ENCODE results near the gene DRD5. TPM values are rescaled to one million over a fixed set of nuclear protein-coding genes. Genes with fewer than 3 reads are reported as not detected.
"Not testable (repeated sequence)": the region's sequence is repeated elsewhere in the genome, so short reads cannot be mapped to it uniquely, and the experiment has no call there.

Gene DRD5
- polyA plus RNA-seq, 1 of the 3 experiments (the other 2 are of a cell fraction) = not detected

DNA sequence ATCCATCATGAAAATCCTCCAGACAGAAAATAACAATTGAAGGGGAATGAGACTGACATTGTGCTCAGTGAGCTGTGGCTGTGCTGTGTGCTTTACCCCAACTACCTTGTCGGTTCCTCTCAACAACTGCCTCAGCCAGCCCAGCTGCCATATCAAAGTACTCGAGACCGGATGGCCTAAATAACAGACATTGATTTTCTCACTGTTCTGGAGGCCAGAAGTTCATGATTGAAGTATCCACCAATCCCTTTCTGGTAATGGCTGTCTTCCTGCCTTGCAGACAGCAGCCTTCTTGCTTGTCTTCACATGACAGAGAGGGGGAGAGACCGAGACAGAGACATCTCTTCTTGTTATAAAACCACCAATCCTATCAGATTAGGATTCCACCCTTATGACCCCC, 37.6 kb upstream of the DRD5 start:
- H3K9ac ChIP-seq; H3K79me2 ChIP-seq (ENCODE audit: insufficient read depth); H3K36me3 ChIP-seq (replicated peaks in 1 of 2; ENCODE audit: control insufficient read depth in 1 of 2, insufficient read depth in 2 of 2, low read length in 1 of 2); H3K9me3 ChIP-seq; H3K9me2 ChIP-seq; DNase-seq; H3K4me1 ChIP-seq (ENCODE audit: control insufficient read depth in 1 of 2, insufficient read depth in 2 of 2, low read depth in 1 of 2, low read length in 1 of 2); H4K20me1 ChIP-seq (ENCODE audit: insufficient read depth); H3K4me3 ChIP-seq (ENCODE audit: low read depth in 2 of 2, low read length in 1 of 2); CTCF ChIA-PET; H3F3A ChIP-seq (replicated peaks; ENCODE audit: insufficient read depth); H3K27ac ChIP-seq (ENCODE audit: low read depth in 2 of 2, low read length in 1 of 2); H3K4me2 ChIP-seq; H2AFZ ChIP-seq (ENCODE audit: low read depth); POLR2A ChIA-PET; H3K27me3 ChIP-seq (ENCODE audit: insufficient read depth): not testable (repeated sequence)
- 23% methylated on average over 4 of the region's 4 CpGs for WGBS (ENCODE audit: low lambda C conversion rate)

DNA sequence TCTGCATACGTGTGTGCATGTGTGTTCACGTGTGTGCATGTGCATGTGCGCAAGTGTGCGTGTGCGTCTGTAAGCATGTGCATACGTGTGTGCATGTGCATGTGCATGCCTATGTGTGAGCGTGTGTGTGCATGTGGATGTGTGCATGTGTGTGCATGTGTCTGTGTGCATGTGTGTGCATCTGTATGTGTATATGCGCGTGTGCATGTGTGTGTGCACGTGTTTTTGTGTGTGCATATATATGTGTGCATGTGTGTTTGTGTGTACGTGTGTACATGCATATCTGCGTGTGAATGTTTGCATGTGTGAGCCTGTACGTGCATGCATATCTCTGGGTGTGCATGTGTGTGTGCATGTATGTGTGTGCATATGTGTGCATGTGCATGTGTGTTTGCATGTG, 35.7 kb upstream of the DRD5 start:
- H2AFZ ChIP-seq (ENCODE audit: low read depth) = no peak overlapping the region
- peaks cover 4% of the 10 kb centered on the region for H3F3A ChIP-seq (replicated peaks; ENCODE audit: insufficient read depth)
- POLR2A ChIA-PET = no interaction called here
- H4K20me1 ChIP-seq (ENCODE audit: insufficient read depth) = no peaks in the 10 kb centered on the region
- no peak for DNase-seq
- no peaks in the 10 kb centered on the region for H3K79me2 ChIP-seq (ENCODE audit: insufficient read depth)
- no peaks in the 10 kb centered on the region for H3K9me3 ChIP-seq
- CTCF ChIA-PET = no interaction called here
- H3K27me3 ChIP-seq (ENCODE audit: insufficient read depth) = no peaks in the 10 kb centered on the region
- no peak overlapping the region for H3K4me3 ChIP-seq (ENCODE audit: low read depth in 2 of 2, low read length in 1 of 2)
- no peaks in the 10 kb centered on the region for H3K9me2 ChIP-seq
- H3K4me2 ChIP-seq = no peak overlapping the region
- H3K4me1 ChIP-seq (ENCODE audit: control insufficient read depth in 1 of 2, insufficient read depth in 2 of 2, low read depth in 1 of 2, low read length in 1 of 2) = no peaks in the 10 kb centered on the region
- no peaks in the 10 kb centered on the region for H3K36me3 ChIP-seq (replicated peaks in 1 of 2; ENCODE audit: control insufficient read depth in 1 of 2, insufficient read depth in 2 of 2, low read length in 1 of 2)
- 59% methylated on average over 11 of the region's 13 CpGs for WGBS (ENCODE audit: low lambda C conversion rate)
- TF ChIP-seq EZH2phosphoT487 (IDR thresholded peaks at IDR 0.05; ENCODE audit: borderline replicate concordance, low read depth) (no peak), RAD21 (IDR thresholded peaks at IDR 0.05; ENCODE audit: low read length) (no peak), MXI1 (IDR thresholded peaks at IDR 0.05; ENCODE audit: low read depth, low read length) (no peak), FOXJ3 (CRISPR knock-in tag; IDR thresholded peaks at IDR 0.05) (no peak)
- H3K27ac ChIP-seq (ENCODE audit: low read depth in 2 of 2, low read length in 1 of 2) = no peak overlapping the region
- no peak overlapping the region for H3K9ac ChIP-seq

DNA sequence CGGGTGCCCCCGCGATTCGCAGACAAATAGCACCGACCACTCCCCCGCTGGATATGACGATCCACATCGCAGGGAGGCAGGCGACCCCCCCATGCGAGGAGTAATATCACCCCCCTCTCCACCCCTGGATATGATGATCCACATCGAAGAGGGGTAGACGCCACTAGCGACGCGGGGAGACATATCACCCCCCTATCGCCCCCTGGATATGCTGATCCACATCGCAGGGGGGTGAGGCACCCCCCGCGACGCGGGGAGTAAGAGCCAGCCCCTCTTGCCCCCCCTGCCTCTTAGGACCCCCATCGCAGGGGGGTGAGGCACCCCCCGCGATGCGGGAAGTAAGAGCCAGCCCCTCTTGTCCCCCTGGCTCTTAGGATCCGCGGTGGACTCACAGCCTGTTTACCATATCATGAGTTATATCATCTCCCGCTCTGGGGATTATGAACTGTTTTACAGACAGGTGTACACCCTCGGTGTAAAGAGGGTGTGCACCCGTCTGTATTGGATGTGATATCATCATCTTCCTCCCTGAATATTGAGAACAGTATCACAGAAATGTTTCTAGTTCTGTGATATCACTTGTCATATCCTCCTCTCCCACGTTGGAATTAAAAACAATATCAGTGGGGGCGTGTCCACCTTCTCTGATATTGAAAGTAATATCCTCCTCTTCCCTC, 22.7 kb upstream of the DRD5 start:
- POLR2A ChIA-PET = no interaction called here
- Histone ChIP-seq H3K4me2 (no peak overlapping the region), H4K20me1 (ENCODE audit: insufficient read depth) (no peaks in the 10 kb centered on the region), H3K9me3 (no peaks in the 10 kb centered on the region), H3K27ac (ENCODE audit: low read depth in 2 of 2, low read length in 1 of 2) (no peak overlapping the region), H3F3A (replicated peaks; ENCODE audit: insufficient read depth) (no peaks in the 10 kb centered on the region), H3K9ac (no peak overlapping the region), H3K36me3 (replicated peaks in 1 of 2; ENCODE audit: control insufficient read depth in 1 of 2, insufficient read depth in 2 of 2, low read length in 1 of 2) (no peaks in the 10 kb centered on the region), H3K9me2 (no peaks in the 10 kb centered on the region), H3K27me3 (ENCODE audit: insufficient read depth) (no peaks in the 10 kb centered on the region), H2AFZ (ENCODE audit: low read depth) (no peak overlapping the region), H3K4me1 (ENCODE audit: control insufficient read depth in 1 of 2, insufficient read depth in 2 of 2, low read depth in 1 of 2, low read length in 1 of 2) (no peaks in the 10 kb centered on the region), H3K4me3 (ENCODE audit: low read depth in 2 of 2, low read length in 1 of 2) (no peak overlapping the region), H3K79me2 (ENCODE audit: insufficient read depth) (no peaks in the 10 kb centered on the region)
- CTCF ChIA-PET = no interaction called here
- WGBS (ENCODE audit: low lambda C conversion rate) = 66% methylated on average over 24 of the region's 32 CpGs
- no peak for DNase-seq
- TF ChIP-seq, protein P1, sequence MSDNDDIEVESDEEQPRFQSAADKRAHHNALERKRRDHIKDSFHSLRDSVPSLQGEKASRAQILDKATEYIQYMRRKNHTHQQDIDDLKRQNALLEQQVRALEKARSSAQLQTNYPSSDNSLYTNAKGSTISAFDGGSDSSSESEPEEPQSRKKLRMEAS (IDR thresholded peaks at IDR 0.05; ENCODE audit: low read depth) = no peak
- no peak for TF ChIP-seq GABPA (IDR thresholded peaks at IDR 0.05; ENCODE audit: low read depth)
- no peak for TF ChIP-seq RCOR1 (IDR thresholded peaks at IDR 0.05; ENCODE audit: low read length)
- TF ChIP-seq, protein P2, sequence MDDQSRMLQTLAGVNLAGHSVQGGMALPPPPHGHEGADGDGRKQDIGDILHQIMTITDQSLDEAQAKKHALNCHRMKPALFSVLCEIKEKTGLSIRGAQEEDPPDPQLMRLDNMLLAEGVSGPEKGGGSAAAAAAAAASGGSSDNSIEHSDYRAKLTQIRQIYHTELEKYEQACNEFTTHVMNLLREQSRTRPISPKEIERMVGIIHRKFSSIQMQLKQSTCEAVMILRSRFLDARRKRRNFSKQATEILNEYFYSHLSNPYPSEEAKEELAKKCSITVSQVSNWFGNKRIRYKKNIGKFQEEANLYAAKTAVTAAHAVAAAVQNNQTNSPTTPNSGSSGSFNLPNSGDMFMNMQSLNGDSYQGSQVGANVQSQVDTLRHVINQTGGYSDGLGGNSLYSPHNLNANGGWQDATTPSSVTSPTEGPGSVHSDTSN (IDR thresholded peaks at IDR 0.05) = no peak
- TF ChIP-seq, protein P3, sequence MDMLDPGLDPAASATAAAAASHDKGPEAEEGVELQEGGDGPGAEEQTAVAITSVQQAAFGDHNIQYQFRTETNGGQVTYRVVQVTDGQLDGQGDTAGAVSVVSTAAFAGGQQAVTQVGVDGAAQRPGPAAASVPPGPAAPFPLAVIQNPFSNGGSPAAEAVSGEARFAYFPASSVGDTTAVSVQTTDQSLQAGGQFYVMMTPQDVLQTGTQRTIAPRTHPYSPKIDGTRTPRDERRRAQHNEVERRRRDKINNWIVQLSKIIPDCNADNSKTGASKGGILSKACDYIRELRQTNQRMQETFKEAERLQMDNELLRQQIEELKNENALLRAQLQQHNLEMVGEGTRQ (IDR thresholded peaks at IDR 0.05; ENCODE audit: borderline replicate concordance, low read depth, low read length) = no peak
- TF ChIP-seq, protein P4, sequence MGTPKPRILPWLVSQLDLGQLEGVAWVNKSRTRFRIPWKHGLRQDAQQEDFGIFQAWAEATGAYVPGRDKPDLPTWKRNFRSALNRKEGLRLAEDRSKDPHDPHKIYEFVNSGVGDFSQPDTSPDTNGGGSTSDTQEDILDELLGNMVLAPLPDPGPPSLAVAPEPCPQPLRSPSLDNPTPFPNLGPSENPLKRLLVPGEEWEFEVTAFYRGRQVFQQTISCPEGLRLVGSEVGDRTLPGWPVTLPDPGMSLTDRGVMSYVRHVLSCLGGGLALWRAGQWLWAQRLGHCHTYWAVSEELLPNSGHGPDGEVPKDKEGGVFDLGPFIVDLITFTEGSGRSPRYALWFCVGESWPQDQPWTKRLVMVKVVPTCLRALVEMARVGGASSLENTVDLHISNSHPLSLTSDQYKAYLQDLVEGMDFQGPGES (IDR thresholded peaks at IDR 0.05; ENCODE audit: low read depth, low read length) = no peak
- no peak for TF ChIP-seq RXRA (IDR thresholded peaks at IDR 0.05; ENCODE audit: borderline replicate concordance, low read depth)
- no peak for TF ChIP-seq RAD21 (IDR thresholded peaks at IDR 0.05; ENCODE audit: low read length)
- no peak for TF ChIP-seq SIN3A (IDR thresholded peaks at IDR 0.05; ENCODE audit: borderline replicate concordance, low read depth, low read length)
- TF ChIP-seq, protein P5, sequence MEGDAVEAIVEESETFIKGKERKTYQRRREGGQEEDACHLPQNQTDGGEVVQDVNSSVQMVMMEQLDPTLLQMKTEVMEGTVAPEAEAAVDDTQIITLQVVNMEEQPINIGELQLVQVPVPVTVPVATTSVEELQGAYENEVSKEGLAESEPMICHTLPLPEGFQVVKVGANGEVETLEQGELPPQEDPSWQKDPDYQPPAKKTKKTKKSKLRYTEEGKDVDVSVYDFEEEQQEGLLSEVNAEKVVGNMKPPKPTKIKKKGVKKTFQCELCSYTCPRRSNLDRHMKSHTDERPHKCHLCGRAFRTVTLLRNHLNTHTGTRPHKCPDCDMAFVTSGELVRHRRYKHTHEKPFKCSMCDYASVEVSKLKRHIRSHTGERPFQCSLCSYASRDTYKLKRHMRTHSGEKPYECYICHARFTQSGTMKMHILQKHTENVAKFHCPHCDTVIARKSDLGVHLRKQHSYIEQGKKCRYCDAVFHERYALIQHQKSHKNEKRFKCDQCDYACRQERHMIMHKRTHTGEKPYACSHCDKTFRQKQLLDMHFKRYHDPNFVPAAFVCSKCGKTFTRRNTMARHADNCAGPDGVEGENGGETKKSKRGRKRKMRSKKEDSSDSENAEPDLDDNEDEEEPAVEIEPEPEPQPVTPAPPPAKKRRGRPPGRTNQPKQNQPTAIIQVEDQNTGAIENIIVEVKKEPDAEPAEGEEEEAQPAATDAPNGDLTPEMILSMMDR (IDR thresholded peaks at IDR 0.05) = no peak
- TF ChIP-seq EZH2phosphoT487 (IDR thresholded peaks at IDR 0.05; ENCODE audit: borderline replicate concordance, low read depth) = no peak
- no peak for TF ChIP-seq CHD2 (IDR thresholded peaks at IDR 0.05; ENCODE audit: low read length, partially characterized antibody)
- TF ChIP-seq POLR2AphosphoS5 (IDR thresholded peaks at IDR 0.05; ENCODE audit: low read depth, low read length) = no peak
- no peak for TF ChIP-seq MEF2A (IDR thresholded peaks at IDR 0.05; ENCODE audit: borderline replicate concordance, low read depth)
- TF ChIP-seq ELF1 (IDR thresholded peaks at IDR 0.05) = no peak
- no peak for TF ChIP-seq SMC3 (IDR thresholded peaks at IDR 0.05; ENCODE audit: low read depth, low read length)
